Hematopoietic multipotent progenitor cell treated with erythropoietin and hydrocortisone succinate and interleukin-3 and kit ligand, for 8 days (in vitro differentiated cells): ENCODE results near the gene EXT2.
A peak's percentile ranks its signal among the peaks of the same experiment; 100 is the strongest.

Source experiments
- DNase-seq: peaks from one replicate; pipeline ENCODE4 v3.0.0-alpha.2; 2015

Gene EXT2

DNA sequence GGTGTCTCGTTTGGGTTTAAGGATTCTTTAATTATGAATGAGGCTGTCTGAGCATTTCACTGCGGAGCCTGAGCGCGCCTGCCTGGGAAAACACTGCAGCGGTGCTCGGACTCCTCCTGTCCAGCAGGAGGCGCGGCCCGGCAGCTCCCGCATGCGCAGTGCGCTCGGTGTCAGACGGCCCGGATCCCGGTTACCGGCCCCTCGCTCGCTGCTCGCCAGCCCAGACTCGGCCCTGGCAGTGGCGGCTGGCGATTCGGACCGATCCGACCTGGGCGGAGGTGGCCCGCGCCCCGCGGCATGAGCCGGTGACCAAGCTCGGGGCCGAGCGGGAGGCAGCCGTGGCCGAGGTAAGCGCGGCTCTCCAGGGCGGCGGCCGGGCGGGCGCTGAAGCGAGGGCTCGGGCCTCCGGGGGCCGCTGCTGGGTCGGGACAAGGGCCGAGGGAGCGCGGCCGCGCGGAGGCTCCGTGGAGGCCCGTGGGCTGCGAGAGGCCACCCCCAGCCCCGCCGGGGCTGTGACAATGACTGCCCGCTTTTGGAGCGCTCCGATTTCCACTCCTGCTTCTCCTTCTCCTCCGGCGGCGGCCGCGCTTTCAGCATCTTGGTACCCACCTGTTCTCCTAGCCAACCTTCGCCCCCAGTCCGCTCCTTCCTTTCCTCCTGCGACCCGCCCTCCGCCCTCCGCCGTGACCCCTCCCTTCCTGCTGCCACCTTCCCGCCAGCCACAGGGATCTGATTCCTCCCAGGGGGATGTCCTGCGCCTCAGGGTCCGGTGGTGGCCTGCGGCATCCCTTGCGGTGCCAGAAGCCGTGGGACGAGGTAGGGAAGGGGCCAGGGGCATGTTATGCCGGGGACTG is at the start of gene EXT2:
EXT2 (plus strand) TSS at position 173 of the 854 bp plus-strand sequence. CDS start 12,035 bp downstream, outside the sequence.
- peak; percentile 81 for DNase-seq

DNA sequence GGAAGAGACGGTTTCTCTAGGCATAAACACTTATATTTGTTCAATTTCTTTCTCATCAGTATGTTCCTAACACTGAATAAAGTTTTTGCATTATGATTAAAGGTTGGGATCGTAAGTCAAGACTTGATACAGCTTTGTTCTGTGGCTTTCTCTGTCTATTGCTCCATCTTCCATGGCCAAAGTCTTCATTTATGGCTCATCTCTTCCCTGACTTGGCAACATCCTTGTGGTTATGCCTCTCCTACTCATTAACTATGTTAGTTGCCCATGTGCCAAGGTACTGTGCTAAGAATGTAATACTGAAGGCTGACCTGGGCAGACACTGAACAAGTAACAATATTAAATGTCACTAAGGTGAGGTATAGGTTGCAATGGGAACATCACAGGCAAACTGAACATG is 49.3 kb upstream of the EXT2 start:
- no peak for DNase-seq

DNA sequence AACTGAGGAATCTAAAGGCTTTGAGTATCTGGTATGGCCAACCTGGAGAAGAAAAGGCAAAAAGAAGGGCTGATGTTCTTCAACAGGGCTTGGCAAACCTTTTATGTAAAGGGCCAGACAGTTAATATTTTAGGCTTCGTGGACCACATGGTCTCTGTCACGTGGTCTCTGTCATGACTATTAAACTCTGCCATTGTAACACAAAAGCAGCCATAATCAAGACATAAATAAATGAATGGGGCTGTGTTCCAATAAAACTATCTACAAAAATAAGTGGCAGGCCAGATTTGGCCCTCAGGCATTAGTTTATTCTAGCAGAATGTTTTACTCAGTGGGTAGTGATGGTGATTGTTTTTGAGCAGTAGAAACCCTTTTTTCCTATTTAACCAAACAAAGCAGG is 48.2 kb upstream of the EXT2 start:
- no peak for DNase-seq

DNA sequence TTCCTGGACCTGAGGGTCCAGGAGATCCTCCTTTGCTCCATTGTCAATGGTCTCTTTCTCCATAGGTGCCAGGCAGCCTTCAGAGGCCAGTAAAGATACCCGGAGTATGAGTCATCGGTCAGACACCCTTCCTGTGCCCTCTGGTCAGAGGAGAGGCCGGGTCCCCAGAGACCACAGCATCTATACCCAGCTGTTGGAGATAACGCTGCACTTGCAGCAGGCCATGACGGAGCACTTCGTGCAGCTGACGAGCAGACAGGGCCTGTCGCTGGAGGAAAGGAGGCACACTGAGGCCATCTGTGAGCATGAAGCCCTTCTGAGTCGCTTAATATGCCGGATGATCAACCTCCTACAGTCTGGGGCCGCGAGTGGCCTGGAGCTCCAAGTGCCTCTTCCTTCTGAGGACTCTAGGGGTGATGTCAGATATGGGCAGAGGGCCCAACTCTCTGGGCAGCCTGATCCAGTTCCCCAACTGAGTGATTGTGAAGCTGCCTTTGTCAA is 47.5 kb upstream of the EXT2 start, which contains the start of gene ACCSL:
ACCSL (plus strand) TSS at position 51 of the 501 bp plus-strand sequence; CDS start at position 107, 56 bp downstream.
- DNase-seq, result no peak

DNA sequence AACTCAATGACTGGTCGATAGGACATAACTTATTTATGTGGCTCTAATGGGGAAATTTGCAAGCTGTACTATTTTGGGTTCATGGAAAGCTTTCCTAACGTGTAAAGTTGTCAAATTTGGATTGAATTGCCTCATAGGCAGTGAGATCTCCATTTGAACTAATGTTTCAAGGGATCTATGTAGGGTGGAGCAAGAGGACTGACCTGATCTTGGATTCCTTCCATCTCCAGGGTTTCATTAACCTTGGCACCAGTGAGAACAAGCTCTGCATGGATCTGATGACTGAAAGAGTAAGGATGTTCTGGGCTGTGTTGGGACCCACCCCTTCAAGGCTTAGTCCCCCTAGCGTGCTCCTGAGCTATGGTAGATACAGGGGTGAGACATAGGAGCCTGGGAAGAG is 45.6 kb upstream of the EXT2 start:
- no peak for DNase-seq

DNA sequence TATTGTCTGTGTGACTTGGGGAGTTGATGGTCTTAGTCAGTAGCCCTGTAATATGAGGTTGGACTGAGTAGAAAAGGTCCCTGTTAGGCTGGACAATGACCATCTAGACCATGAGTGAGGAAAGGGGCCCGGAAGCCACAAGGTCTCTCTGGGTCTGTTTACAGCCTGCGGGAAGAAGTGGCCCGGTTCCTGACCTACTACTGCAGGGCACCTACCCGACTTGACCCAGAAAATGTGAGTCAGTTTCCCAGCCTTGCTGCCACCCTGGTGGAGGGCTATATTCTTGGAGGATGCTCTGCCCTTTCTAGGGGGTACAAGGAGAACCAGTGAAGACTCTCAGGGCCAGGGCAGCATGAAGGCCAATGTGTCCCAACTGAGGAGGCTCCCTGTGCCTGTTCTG is 44.3 kb upstream of the EXT2 start:
- DNase-seq, result no peak

DNA sequence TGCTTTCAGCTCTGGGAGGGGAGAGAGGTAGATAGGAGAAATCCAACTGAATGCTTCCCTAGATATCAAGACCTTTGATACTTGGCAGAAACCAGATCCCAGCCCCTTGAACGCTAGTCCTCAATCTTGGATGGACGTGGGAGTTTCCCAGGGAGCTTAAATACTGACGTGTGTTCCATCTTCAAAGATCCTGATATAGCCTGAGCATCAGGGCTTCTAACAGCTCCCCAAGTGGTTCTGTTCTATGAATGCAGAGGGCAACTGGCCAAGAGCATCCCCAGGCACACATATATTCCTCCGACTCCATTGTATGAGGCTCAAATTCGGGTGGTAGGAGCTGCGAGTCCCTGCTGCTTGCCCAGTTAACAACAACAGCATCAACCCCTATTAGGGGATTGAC is 38.1 kb upstream of the EXT2 start:
- DNase-seq, result no peak

DNA sequence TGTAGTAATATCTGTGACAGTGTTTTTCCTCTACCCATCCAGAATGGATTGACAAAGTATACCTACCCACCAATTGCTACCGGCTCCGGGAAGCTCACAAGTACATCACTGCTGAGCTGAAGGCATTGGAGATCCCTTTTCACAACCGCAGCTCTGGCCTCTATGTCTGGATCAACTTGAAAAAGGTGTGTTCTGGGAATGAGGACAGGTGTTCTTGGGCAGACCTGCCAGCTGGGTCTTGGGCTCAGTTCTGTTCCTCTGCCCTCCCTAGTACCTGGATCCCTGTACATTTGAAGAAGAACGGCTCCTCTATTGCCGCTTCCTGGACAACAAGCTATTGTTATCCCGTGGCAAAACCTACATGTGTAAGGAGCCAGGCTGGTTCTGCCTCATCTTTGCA is 37.2 kb upstream of the EXT2 start:
- no peak for DNase-seq

DNA sequence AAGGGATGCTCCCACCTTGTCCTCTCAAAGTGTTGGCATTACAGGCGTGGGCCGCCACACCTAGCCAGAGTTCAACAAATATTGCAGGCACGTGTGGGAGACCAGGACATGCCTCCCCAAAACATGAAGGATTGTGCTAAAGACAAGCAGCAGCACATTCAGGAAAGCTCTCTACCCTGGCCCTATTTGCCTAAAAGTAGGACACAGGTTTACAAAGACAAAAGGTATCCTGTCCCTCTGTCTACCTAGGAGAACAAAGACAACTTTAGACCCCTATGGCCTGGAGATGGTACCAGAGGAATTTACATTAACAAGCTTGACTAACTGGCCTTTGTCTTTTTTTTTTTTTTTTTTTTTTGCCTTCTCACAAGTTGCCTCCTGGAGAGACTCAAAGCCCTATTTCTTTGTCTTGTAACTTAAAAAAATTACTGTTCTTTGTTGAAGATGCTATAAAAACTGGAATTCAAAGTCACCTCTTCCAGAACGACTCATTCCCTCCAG is 30.3 kb upstream of the EXT2 start:
- peak; percentile 4 for DNase-seq

DNA sequence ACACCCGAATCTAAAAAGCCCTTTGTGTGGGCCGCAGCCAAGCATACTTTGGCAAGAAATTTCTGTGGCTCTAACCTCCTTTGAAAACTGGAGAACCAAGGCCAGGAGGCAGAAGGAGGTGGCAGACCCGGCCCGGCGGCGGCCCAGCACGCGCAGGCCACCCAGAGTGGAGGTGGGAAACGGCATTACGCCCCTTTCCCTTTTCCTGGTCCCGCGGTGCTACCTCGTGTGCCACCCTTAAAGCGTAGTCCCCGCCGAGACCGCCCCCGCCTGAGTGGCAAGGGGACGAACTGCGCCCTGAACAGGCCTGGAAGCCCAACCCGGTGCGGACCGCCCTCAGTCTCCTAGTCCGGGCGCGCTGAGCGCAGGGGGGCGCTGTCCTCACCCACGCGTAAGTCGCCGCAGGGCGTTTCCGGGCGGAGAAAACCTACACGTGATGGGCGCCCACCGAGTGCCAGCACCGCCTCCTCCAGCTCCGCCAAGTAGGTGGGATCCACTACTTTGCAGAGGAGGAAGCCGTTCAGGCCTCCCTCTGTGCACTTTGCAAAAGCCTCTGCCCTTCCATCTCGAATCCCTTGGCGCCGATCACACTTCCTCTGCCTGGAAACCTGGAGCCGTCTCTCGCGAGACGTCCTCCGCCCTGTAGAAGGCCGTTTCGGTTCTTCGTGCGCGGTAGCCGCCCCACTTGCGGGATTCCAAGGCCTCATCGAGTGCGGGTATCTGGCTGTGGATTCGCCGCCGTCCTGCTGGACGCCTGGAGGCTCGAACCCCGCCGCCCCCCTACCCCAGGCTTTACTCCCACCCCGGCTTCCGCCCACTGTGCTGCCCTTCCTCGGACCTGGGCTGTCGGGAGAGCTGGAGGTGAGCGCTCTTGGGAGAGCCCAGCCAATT is 29.4 kb upstream of the EXT2 start, which contains the start of gene ACCS:
ACCS (plus strand) TSS at position 430 of the 891 bp plus-strand sequence. CDS start 1,358 bp downstream, outside the sequence.
- peak; percentile 96 for DNase-seq

DNA sequence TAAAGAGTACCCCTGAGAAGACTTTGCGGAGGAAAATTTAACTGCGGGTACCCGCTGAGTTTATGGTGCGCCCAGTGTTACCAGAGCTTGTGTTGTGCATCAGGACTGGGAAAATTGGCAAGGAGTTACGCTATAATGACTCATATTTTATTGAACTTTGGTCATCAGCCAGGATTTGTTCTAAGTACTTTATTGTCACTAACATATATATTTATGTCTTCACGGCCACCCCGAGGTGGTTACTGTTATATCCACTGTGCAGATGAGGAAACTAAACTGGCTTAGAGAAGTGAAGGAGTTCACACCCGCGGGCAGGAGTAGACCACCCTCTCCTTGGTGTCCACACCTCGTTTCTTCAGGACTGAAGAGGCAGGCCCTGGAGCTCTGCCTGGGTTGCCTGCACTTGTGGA is 28.7 kb upstream of the EXT2 start:
- DNase-seq, result peak; percentile 70

DNA sequence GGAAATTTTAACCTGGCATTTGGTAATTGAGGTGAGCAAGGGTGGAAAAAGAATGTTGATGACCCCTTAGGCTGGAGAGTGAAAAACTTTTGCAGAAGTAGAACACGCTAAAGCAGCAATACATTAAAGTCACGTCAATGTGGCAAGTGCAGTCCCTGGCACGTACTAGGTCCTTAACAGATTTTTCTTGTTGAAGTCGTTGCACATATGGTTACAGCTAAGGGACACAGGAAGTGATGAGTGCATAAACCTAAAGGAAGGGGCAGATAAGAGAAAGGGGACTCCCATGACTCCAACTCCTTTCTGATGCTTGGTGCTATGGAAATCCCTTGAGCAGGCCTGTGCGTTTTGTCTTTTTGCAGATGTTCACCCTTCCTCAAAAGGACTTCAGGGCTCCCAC is 28.2 kb upstream of the EXT2 start:
- DNase-seq, result peak; percentile 77

DNA sequence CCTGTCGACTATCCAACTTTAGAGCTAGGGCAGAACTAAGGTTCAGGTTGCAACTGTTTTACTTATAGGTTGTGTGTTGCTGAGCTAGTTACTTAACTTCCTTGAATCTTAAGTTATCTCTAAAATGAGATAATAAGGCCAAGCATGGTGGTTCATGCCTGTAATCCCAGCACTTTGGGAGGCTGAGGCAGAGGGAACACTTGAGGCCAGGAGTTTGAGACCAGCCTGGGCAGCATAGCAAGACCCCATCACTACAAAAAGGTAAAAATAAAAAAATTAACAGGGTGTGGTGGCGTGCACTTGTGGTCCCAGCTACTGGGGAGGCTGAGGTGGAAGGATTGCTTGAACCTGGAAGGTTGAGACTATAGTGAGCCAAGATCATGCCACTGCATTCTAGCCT is 27.3 kb upstream of the EXT2 start:
- DNase-seq, result no peak

DNA sequence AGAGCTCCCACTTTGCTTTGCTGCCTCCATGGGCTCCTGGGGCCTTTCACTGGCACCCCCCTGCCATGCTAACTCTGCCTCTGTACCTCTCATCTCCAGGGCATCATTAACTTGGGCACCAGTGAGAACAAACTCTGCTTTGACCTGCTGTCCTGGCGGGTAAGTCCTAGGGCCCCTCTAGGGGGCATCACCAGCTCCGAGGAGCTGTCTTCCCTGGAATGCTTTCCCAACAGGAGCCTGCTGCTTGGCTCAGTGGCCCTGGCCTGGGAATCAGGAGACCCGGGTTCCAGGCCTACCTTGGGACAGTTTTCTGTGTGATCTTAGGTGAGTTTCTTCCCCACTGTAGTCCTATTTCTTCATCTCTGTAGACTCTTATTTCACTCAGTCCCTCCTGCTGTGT is 24.3 kb upstream of the EXT2 start:
- DNase-seq, result no peak

DNA sequence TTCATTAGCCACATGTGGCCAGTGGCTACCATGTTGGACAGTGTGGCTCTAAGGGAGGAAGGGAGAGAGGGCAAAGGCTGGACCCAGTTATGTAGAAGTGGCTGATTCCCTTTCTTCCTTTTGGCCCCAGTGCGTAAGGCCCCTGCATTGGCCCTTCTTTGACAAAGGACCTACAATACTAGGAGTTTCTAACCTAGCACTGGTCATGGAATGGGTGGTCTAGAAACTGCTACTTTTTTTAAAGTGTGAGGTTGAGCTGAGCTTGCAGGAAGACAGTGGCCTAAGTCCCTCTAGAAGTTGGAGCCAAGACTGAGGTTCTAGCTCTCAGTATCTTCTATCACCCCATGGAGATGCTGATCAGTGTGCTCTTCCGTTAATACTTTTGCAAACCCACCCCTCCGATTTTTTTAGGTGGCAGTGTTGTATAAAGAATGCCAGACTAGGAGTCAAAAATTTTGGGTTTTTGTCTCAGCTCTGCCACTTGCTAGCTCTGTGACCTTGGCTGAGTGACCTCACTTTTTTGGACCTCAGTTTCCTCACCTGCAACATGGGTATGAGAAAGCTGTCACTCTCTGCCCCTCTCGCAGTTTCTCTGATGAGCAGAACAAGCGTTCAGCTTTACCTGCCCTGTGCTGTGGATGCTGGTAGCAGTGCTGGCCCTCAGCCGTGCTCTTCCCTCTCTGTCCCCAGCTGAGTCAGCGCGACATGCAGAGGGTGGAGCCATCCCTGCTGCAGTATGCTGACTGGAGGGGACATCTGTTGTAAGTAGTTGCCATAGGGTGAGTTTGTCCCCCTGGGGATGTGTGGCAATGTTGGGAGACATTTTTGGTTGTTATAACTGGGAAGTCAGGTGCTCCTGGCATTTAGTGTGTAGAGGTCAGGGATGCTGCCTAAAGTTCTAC is 22.5 kb upstream of the EXT2 start:
- DNase-seq, result peak; percentile 16

DNA sequence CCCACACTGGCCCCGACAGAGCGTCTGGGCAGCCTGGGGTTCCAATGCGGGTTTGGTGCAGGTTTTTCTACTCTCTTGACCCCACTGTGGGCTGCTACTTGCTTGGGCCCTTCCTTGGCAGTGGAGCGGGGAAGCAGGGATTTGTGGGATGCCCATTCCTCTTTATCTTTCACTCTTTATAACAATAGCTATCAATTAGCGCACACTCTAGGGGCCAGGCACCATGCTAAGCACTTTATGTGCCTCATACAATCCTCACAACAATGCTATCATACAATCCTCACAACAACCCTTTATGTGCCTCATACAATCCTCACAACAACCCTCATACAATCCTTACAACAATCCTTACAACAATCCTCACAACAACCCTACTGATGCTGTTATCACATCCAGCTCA is 16.7 kb upstream of the EXT2 start:
- DNase-seq, result no peak

DNA sequence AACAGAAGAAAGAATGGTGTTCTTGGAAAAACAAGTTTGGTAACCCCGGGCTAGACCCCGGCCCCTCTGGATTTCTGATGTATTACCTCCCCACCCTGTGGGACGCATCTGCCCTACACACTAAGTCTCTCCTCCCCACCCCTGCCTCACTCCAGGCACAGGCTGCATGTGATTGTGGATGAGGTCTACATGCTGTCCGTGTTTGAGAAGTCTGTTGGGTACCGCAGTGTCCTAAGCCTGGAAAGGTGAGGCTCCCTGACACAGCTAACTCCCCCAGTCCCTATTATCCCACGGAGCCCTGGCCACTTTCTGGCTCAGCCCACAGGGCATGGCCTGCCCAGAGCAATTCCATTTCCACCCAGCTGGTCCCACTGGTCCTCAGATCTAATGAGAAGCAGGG is 16.1 kb upstream of the EXT2 start:
- DNase-seq, result no peak

DNA sequence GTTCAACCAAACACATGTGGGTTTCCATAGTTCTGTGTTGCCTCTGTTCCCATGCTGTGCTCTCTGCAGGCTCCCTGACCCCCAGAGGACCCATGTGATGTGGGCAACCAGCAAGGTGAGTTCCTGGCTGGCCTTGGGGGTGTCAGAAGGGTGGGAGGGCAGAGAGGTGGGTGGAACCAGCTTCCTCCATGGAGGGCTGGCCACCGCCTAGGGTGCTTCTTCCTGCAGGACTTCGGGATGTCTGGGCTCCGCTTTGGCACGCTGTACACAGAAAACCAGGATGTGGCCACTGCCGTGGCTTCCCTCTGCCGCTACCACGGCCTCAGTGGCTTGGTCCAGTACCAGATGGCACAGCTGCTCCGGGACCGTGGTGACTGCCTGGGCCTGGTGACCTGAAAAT is 14.5 kb upstream of the EXT2 start:
- DNase-seq, result no peak

DNA sequence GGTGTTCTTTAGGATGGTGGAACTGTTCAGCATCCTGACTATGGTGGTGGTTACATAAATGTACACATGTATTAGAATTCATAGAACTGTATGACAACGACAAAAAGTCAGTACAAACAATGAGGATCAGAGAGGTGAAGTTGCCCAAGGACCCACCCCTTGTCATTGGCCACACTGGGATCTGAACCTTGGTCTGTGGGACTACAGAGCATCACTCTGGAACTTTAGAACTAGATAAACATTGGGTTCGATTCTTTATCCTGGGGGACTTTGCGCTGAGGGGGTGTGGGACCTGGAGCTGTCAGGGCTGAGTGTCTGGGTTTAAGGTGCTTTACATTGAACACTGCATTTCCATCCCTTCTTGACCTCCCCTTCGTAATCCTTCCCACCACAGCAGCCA is 12.8 kb upstream of the EXT2 start:
- no peak for DNase-seq

DNA sequence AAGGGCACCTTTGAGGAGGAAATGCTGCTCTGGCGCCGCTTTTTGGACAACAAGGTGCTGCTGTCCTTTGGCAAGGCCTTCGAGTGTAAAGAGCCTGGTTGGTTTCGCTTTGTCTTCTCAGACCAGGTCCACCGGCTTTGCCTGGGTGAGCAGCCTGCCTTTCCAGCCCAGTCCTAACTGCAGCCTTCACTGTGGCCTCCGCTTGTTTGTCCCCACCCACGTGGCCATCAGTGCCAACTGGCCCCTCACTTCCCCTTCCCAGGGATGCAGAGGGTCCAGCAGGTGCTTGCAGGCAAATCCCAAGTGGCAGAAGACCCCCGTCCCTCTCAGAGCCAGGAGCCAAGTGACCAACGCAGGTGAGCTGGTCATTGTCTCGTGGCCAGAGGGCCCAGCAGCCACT is 12.0 kb upstream of the EXT2 start:
- no peak for DNase-seq

DNA sequence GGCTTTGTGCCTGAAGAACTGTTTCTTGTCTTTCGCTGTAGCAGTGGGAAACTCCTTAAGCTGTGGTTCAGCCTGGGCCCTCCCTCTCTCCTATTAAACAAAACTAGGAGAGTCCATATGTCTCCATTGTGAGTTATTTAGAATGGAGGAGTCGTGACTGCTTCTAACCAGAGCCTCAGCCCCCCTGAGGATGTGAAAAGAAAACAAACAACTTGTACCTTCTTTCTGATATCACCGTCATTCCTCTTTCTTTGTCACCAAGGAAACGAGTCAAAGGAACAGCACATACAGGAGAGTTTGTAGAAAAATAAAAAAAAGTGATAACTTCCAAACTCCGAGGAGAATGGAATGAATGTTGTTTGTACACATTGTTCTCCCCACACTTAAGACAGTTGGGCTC is 11.6 kb upstream of the EXT2 start:
- no peak for DNase-seq

DNA sequence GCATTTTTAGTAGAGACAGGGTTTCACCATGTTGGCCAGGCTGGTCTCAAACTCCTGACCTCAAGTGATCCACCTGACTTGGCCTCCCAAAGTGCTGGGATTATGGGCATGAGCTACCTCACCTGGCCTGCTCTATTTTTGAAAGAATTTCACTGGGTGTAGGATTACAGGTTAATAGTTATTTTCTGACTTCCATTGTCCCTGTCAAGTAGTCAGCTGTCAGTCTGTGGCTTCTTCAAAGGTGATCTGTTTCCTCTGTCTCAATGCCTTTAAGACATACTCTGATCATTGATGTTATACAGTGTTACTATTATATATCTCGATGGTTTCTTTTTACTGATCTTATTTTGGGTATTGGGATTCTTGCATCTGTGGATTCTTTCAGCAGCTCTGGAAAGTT is 10.1 kb upstream of the EXT2 start:
- no peak for DNase-seq
